Measurements from ENCODE around the gene ATRIP.
"Not testable (repeated sequence)": the region's sequence is repeated elsewhere in the genome, so short reads cannot be mapped to it uniquely, and the experiment has no call there.

ATRIP gene

GRCh38 chr3:48446425-48447193 lies at the start of gene ATRIP:
TSS of gene ATRIP (plus strand) at chr3:48446737. CDS start at chr3:48446846, 109 bp downstream.
- DNase-seq (ENCODE audit: low read depth, low spot score), result peak; percentile 93

DNA sequence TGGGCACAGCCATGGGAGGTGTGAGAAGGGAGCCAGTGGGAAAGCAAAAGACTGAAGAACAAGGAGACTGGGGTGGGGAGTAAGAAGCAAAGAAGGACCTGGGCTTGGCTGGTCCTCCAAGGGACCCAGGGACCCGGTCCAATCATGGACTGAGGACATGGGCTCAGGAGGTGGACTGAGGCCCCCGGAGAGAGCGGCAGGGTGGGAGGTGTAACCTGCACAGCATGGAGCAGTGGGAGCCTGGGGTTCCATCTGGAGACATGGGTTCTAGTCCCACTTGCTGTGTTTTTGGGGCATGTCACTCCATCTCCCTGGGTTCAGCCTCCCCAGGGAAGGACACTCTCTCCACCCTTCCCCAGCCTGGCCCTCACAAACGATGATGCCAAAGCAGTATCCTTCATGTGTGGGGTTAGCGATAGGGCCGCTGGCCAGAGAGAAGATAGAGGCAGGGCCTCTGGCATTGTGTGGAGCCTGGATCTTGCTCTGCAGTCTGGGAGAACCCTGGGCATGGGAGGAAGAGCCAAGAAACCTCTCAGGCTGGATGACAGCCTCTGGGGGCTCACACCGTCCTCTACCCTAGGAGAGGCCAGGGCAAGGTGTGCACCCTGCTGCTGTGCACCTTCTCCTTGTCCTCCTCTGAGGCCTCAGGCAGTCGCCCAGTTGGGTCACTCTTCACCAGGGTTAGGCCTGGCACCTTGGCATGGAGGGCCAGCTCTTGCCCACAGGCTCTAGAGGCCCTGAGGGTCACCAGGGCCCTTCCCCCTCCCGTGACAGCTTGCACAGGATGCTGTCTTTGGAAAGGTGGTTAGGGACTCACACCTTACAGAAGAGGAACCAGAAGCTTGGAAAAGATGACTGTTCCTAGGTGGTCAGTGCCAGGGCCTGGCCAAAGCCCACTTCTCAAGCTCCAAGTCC lies 48.5 kb upstream of the ATRIP start:
- no peak for DNase-seq (ENCODE audit: low read depth, low spot score)

DNA sequence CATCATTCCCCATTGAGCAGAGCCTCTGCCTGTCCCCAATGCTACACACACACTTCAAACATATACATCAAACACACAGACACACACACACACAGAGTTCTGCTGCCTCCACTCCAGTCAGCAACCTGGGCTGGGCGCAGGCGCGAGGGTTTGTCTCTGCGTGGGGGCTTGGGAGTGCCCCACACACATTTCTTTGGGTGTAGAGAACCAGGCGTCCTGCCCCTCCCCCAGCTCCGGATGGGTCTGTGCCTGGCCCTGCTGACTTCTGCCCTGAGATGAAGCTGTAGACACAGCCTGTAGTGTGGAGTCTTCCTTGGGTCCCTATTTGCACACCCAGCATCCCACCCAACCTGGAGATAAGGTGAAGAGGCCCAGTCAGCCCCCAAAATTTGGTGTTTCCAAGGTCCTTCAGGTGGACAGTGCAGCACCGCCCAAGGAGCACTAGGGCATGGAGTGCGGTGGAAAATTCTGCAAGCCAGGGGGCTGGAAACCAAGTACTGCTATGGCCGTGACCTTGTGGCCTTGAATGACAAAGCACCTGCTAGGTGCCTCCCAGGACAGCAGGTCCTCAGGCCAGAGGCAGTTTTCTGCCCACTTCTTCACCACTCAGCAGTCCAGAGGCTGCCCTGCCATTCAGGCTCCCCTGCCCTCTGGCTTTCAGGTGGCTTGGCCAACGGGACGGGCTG lies 47.7 kb upstream of the ATRIP start:
- no peak for DNase-seq (ENCODE audit: low read depth, low spot score)

DNA sequence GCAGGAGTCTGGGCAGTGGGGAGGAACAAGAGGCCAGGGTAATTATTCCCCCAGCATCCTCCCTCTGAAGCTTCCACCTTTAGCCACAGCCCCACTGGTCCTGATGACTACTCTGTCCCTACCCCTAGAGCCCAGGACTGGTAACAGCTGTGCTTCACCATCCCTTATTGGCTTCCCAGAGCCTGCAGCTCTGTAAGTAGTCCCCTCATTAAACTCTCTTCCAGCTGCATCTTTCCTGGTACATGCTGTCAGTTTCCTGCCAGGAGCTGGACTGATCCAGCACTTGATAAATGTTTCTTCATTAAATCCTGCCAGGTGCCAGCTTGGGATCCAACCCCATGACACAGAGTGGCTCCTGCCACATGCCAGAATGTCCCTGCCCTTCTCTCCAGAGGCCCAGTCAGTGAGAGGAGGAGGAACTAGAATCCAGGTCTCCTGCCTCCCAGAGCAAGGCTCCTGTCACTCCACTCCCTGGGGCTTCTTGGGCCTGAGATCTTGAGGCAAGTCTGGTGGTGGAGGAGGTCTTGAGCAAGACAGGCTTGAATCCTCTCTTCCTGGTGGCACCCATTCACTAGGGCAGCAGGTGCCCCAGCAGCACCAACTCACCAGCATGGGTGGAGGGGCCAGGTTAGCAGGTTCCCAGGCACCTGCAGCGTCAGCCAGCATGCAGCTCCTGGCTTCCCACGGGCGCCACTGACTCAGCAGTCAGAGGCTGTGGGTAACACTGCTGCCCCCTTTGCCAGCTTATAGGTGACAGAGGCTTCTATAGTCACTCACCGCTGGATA lies 47.0 kb upstream of the ATRIP start:
- no peak for DNase-seq (ENCODE audit: low read depth, low spot score)

DNA sequence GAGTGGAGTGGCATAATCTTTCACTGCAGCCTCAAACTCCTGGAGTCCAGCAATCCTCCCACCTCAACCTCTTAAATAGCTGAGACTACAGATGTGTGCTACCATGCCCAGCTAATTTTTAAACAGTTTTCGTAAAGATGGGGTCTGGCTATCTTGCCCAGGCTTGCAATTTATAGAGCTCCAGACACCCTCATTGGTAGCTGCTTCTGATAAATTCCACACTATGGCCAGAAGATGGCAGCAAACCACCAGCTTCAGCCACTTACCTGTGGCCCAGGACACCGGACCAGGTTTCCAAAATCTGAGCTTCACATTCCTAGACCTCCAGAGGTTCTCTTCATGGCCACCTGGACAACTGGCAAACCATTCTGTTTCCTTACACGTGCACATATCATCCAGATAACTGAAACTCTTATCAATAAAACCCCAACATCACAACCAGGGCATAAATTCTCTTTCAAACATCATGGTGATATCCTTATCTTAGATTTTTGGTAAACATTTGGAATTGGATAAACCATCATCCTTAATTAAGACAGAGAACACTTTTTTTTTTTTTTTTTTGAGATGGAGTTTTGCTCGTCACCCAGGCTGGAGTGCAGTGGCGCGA lies 45.6 kb upstream of the ATRIP start:
- DNase-seq (ENCODE audit: low read depth, low spot score), result peak; percentile 76

DNA sequence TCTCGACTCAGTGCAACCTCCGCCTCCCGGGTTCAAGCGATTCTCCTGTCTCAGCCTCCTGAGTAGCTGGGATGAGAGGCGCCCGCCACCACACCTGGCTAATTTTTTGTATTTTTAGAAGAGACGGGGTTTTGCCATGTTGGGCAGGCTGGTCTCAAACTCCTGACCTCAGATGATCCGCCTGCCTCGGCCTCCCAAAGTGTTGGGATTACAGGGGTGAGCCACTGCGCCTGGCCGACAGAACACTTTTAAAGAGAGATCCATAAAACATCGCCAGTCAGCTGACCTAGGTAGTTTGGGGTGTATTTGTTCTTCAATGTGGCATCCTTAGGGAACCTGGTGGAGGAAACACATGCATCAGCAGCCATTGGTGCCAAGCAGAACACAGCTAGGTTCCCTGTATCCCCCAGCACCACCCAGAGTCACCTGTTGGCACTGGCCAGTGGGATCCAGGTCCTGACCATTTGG lies 45.1 kb upstream of the ATRIP start:
- not testable (repeated sequence) for DNase-seq (ENCODE audit: low read depth, low spot score)

- no peak for DNase-seq (ENCODE audit: low read depth, low spot score)
These were observed 44.2 kb upstream of the ATRIP start for GRCh38 chr3:48402281-48402732.

DNA sequence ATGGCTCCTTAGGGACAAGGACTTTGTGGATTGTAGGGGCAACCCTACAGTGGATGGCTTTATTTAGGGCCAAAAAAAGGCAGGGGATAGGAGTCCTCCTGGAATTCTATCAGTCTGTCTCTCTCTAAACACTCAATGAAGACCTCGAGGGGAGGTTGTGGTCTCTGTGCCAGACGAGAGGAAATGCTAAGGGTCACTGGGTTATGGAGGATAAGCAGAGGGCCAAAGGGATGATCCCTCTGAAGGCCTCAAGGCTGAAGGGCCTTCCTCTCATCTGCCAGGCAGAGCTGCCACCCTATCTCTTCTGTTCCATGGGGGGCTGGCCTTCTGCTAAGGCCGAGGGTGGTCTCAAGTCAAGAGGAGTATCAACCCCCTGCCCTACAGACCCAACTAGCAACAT lies 43.6 kb upstream of the ATRIP start:
- no peak for DNase-seq (ENCODE audit: low read depth, low spot score)

DNA sequence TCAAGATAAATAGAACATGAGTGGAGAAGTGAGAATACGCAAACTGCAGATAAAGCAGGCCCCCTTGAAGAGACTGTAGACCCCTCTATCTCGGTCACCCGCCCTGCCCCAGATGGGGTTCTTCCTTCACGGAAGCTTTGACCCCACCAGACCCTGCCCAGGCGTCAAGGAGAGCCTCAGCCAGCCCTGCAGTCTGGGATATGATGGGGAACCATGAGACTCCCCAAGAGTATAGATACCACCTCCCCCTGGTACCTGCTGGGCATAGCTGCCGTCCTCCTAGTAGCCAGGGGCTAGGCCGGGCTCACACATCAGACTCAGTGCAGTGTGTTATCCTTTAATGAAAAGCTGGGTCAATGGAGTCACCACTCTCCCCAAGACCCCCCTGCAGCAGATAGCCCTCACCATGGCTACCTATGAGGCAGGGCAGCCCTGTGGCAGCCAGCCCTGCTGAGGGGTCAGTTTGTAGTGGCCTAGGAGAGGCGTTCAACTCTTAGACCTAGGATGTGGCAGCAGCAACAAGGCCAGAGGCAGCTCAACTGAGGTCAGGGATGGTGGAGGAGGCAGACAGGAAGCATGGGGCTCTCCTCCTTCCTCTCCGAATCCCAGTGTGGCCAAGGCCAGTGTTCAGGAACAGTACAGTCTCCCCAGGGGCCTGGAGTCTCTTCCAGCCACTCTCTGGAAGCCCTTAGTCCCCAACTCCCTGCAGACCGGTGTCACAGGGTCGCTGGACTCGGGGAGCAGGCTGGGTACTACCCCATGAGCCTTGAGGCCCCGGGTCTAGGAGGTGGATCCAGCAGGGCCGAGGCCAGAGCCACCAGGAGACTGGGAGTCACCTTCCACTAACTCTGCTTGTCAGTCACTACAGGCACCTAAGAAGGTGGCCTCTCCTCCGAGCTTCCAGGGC lies 42.8 kb upstream of the ATRIP start:
- no peak for DNase-seq (ENCODE audit: low read depth, low spot score)

DNA sequence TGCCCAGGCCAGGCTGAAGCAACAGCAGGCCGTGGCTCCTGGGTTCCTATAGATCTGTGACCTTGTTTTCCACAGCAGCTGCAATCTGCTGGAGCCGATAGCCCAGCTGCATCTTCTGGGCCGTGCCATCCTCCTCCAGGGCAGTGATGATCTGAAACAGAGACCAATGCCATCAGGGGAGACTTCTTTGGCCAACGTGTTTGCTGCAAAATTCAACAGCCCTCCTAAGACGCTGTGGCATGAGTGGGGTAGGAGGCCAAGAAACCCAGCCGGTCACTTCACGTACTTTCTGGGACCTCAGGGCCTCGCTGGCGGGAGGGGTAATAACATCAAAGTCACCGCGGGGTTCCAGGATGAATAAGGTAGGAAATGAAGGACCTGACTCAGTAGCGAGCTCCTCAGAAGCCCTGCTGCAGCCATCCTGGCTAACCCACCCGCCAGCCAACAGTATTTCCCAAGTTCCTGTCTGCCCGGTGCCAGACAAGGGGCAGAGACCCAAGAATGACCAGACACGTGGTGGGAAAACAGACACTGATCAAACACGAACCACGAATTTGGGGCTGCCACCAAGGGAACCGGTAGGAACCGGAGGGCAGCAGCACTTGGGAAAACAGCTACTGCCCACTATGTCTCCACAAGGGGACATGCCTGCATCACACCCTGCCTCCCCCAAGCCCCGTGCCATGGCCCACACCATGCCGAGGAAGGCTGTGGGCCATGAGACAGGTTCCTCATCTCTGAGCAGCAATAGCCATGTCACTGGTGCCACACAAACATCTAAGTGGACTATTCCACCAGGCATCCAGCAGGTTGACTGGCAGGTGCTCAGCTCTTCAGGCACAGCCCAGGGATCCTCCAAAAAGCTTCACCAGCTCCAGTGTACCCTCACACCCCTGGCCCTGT lies 41.8 kb upstream of the ATRIP start:
- no peak for DNase-seq (ENCODE audit: low read depth, low spot score)

- DNase-seq (ENCODE audit: low read depth, low spot score), result no peak
These were observed 41.1 kb upstream of the ATRIP start for GRCh38 chr3:48405343-48405881.

DNA sequence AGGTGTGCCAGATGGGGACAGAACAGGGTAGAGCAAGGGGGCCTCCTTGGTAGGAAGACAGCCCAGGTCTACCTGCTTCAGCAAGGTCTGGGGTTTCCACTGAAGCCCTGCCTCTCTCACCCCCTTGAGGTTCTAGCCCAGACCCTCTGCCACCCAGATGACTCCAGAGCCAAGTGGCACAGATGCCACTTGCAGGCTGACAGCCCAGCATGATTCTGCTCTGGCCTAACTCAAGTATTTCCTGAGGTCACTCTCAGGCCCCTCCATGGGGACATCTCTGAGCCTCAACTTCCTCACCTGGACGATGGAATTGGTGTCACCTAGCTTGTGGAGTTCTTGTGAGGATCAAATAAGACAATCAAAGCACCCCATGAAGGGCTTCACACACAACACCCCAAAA lies 40.6 kb upstream of the ATRIP start:
- DNase-seq (ENCODE audit: low read depth, low spot score), result no peak

DNA sequence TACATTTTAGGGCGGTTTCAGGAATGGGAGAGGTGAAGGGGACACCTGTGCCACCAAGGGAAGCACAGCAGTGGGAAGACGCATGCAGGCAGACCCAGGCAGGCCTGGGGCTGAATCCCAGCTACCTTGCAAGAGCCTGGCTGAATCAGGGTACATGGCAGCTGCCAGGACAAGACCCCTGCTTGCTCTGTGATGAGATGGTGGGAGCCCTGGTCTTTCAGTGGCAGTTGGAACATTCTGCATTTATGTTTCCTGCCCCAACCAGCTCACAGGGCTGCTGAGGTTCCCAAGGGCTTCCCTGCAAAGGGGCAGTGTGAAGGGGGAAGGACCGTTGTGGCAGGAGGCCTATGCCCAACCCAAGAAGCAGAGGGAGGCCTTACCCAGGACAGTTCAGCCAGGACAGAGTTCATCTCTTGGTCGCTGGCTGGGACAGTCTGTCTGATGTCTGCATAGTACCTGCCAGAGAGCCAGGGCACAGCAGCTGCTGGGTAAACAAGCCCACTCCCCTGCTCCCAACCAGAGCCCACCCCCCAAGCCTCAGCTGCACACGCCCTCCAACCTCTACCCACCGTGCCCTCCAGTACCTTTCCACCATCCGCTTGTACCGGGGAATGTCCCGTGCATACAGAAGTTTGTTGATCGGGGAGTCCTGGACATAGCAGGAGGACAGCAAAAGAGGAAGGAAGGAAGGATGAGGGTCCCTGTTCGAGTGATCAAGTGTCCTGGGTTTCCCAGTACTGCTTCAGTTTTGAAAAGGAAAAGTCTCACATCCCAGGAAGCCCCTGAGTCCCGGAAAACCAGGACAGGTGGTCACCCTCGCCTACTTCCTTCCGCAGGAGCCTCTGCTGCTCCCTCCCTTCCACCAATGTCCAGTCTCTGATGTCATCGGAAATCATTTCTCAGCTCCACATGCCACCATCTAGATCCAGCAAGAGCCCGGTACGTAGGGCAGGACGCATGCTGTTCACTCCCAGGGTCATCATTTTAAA lies 39.8 kb upstream of the ATRIP start:
- no peak for DNase-seq (ENCODE audit: low read depth, low spot score)

DNA sequence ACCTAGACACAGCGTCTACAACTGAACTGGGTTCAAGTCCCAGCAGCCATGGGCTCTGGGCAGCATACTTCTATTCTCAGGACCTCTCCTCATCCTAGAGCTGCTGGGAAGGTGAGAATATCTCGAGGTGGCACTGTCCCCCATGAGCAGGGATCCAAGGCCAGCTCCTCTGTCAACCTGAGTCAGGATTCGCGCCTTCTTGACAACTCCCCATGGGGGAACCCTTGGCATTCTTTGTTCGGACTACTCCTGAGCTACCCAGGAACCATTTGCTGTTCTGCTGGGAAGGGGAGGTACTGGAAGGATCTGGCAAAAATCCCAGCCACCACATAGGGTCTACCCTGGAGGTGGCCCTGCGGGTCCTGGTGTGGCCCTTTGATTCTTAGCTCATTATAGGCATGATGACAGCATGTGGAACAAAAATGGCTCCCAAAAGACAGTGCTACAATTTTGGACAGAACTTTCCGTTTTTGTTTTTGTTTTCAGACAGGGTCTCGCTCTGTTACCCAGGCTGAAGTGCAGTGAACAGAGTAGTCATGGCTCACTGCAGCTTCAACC lies 38.9 kb upstream of the ATRIP start:
- no peak for DNase-seq (ENCODE audit: low read depth, low spot score)

DNA sequence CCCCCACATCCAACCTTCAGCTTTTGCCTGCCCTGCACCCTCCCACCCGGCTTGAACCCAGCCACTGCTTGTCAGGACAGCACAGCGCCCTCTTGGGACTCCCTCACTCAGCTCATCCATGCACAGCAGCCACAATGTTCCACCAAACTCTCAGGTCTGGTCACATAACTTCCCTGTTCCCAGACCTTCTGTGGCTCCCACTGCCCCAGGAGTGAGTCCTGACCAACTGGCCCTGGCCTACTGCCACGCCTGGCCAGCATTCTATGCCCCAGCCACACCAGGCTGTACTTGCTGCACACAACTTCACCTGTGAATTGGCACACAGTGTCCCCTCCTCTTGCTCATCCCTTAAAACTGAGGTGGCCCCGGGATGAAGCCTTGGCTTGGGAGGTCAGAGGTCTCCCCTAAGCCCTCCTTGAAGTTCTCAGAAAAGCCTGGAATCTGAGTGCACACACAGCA lies 37.7 kb upstream of the ATRIP start:
- DNase-seq (ENCODE audit: low read depth, low spot score), result no peak

DNA sequence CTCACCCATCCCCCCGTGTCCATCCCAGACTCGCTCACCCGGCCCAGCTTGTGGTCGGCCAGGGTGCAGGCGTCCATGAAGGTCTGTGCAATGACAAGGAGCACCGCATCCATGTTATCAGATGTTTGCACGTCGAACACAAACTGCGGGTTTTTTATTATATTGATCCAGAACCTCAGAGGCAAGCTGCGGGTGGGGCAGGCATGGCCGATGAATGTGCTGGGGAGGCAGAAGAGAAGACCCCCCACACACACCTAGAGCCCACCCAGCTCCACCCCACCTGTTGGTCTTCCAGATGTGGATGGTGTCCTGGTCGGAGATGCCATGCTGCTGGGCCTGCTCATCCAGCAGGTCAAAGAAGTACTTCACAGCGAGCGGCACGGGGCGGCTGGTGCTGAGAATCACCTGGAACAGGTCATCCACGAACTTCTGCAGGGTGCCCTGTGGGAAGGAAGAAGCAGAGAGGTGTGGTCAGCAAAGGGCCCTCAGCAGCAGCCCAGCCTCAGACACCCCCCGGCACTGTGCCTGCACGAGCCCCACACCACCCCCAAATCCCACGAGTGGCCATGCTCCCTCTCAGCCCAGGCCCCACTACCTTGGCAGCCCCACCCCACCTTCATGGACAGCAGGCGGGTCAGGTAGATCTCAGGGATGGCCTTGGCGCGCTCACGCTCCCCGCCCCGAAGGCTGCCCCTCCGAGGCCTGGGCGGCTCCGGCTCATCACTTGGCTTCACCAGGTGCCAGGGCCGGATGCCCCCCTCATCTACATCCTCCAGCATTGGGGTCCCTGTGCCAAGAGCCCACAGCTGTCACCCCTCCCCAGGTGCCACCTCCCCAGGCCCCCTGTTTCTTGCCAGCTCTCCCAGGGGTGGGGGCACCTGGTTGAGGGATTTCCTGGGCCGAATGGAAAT lies 37.0 kb upstream of the ATRIP start:
- DNase-seq (ENCODE audit: low read depth, low spot score), result no peak

Data from ELF-1 (cell line).